ENCODE results near the gene KITLG.
"Not testable (repeated sequence)": the region's sequence is repeated elsewhere in the genome, so short reads cannot be mapped to it uniquely, and the experiment has no call there.

The KITLG gene
- total RNA-seq = 0.09 to 0.15 reads per million in 2 donors

DNA sequence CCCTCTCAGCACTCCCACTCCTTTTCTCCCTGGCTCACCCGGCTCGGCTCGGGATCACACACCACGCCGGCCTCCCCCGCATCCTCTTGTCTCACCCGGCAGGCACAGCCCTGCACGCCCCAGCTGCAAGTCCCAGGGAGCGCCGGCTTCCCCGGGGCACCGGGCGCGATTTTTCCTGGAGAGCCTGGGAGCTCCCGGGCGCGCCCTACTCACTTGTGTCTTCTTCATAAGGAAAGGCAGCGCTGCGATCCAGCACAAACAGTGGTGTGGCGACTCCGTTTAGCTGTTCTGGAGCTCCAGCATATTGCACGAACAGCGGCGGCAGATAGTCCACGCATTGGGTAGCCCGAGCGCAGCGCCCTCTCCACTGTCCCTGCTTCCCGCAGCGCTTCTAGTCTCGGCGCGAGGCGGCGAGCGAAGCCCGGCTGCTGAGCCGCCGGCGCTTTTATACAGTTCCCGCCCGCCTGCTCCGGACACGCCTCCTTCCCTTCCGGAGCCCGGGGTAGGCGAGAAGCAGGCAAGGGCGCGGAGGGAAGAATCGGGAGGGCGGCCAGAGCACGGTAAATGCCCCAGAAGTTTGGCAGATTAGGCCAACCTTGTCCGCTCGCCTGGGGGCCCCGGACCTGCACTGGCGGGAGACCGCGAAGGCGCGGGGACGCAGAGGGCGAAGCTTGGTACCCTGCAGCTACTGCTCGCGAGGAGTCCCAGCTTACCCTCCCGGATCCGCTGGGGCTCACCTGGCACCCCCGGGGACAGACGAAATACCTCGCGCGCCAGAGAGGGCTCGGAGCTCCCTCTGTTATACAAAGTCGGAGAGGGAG lies at the start of gene KITLG:
TSS of gene KITLG (minus strand) at position 421 of the 821 bp plus-strand sequence. CDS start at position 228, 193 bp downstream.
- no peak for DNase-seq

- DNase-seq = no peak
Measured at GRCh38 chr12:88628856-88629509, 48.7 kb upstream of the KITLG start.

DNA sequence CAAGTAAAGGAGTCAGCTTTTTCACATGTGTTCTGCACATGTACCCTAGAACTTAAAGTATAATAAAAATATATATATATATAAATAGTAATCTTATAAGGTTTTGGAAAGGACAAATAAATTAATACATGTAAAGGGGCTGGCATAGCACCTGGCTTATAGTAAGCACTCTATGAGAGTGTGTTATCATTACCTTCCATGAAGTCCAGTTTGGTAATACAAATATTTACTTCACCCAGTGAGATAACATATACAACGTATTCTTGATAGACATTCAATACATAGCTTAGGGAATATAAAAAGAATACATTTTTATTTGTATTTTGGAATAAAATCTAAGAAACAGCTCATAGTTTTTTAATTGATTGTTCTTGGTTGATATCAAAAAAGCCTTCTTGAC lies 47.8 kb upstream of the KITLG start:
- DNase-seq = not testable (repeated sequence)

- DNase-seq = no peak
Measured at GRCh38 chr12:88627501-88627900, 47.2 kb upstream of the KITLG start.

- no peak for DNase-seq
Measured at GRCh38 chr12:88625356-88625755, 45.1 kb upstream of the KITLG start.

GRCh38 chr12:88624911-88625310 lies 44.6 kb upstream of the KITLG start:
- no peak for DNase-seq

DNA sequence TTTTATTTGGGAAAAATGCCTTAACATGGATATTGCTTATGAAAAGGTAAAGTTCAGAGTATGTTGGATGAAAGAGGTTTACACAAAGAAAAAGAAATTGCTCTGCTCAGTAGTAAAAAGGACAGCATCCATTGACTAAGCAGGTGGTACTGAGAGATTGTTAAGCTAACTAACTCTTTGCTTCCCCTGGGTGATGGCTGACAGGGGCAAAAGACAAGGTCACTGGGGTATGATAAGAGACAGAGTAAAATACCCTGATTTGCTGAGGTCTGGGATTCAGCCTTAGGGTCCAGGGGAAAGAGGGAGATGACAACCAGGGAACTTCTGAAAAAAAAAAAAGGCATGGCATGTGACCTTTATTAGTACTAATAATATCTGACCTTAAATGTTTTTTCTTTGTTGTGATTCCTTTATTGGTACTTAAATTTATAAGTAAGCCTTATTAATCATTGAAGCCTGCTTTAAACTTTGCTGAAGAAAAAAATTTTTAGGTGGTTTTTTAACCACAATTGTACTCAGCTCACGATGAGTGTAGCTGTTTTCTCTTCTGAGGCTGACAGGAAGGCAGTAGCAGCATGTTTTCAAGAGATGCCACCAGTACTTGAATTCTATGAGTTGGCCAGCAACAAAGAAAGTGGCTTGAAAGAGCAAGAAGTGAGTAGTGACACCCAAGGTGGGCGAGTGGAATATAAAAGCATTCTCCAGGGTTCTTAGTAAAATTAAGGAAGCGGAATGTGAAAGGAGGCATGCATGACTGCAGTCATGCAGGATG lies 43.7 kb upstream of the KITLG start:
- DNase-seq = no peak

- no peak for DNase-seq
Measured at GRCh38 chr12:88617352-88617751, 37.1 kb upstream of the KITLG start.

DNA sequence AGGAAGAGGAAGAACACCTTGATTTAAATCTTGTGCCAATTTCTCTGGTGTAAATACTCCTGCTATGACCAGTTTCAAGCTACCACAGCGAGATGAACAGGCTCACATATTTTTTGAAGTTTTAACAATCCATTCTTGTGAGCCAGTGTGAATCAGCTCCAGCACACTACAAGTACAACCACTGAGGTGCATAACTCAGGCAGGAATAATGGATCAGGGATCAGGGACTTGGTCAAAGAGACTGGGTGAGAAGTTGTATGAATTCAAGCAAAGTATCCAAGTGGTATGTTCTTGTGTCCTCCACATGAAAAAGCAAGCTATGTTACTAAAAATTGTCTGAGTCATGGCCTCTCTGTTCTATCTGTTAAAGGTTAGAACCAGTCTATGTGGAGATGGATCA lies 35.2 kb upstream of the KITLG start:
- no peak for DNase-seq

DNA sequence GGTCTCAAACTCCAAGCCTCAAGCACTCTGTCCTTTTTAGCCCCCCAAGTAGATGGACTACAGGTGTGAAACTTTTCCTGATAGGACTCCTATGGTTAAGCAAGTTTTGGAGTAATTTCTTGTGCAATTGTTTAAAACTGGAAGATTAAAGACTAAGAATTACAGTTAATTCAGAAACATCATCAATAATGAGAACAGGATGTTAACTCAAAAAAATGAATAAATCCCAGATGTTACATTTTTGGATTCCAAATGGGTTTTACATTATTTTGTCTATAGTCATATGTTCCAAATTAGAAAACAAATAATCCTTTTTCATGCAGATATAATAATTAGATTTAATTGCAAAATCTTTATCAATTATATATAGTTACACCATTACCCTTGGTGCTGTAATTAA lies 24.4 kb upstream of the KITLG start:
- DNase-seq = no peak

GRCh38 chr12:88600272-88600671 lies 20.0 kb upstream of the KITLG start:
- no peak for DNase-seq

DNA sequence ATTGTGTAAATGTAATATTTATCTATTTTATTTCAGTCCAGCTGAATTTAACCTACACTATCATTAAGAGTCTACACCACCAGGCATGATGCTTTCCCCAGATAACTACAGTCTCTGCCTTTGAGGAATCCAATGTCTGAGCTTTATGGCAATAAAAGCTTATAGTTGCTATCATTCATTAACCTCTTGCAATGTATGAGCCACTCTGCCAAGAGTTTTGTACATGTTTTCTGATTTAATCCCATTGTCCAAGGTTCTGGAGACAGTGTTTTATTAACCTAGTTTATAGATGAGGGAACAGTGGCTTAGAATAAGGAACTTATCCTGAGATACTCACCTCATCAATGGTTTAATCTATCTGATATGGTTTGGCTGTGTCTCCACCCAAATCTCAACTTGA lies 17.1 kb upstream of the KITLG start:
- DNase-seq = no peak

- DNase-seq = no peak
Measured at GRCh38 chr12:88595697-88596096, 15.4 kb upstream of the KITLG start.

- no peak for DNase-seq
Measured at GRCh38 chr12:88594780-88595179, 14.5 kb upstream of the KITLG start.

DNA sequence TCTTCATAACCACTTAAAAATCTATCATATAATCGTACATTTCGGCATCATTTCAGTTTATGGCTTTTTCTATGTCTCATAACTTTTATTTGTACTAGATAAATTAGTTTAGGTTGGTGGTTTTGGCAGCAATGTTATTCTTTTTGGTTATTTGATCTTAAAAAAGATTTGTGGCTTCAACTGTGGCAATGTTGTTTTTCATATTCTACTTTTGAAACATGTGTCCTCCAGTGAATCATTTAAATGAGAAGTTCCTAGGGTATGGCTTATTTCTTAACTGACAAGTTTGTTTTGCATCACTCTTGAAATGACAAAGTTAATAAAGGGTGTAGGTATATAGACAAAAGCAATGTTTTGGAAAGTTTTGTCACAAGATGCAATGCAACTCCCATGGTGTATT lies 11.1 kb upstream of the KITLG start:
- no peak for DNase-seq

DNA sequence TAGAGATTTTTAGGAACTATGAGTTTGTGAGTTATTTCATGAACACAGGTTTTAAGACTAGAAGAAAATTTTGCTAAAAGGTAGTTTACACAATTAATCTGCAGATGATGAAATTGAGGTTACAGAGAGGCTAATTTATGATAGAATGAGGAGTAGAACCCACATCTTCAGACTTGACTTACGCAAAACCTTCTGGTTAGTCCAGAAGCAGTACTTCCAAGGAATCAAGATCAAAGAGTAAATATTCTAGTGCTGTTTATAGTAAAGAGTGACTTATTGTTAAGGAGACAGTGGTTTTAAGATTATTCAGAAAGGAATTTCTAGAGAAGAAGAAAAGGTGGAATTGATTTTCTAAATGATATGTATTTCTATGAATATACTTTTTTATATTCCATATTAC lies 10.6 kb upstream of the KITLG start:
- no peak for DNase-seq

GRCh38 chr12:88585077-88585476 lies 4.8 kb upstream of the KITLG start:
- DNase-seq = no peak

DNA sequence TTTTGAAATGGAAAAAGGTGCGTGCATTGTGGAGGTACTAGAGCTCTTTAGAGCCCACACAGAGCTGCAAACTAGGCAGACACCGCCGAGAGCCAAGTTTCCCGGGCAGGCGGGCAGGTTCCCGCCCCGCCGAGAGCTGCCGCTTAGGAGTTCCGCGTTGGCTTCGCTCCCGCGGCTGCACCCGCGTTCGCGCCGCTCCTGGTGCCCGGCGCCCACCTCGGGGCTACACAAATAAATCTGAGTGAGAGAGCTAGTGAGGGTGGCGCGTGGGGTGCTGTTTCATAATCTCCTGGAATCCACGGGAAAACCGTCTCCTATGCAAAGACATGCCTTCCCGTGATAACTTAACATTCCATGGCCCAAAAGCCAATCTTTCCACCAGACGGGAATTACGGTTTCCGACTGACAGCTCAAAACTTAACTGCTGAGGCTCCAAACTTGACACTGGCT lies 645 bp downstream of the KITLG start:
- DNase-seq = no peak

DNA sequence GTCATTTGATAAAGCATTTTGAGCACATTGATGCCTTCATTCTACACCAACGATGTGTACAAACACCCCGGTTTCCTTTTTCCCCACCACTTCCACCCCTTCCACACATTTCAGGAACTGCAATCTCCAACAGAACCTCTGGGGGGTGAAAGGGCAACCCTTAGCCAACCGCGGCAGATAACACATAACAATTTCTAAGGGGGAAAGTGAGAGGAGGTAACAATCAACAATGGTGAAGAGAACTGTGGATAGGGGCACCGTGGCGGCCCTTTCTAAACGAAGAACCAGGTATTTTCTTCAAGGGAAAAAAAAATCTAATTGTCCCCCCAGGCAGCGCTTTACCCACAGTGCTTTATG lies 1.1 kb downstream of the KITLG start:
- no peak for DNase-seq

DNA sequence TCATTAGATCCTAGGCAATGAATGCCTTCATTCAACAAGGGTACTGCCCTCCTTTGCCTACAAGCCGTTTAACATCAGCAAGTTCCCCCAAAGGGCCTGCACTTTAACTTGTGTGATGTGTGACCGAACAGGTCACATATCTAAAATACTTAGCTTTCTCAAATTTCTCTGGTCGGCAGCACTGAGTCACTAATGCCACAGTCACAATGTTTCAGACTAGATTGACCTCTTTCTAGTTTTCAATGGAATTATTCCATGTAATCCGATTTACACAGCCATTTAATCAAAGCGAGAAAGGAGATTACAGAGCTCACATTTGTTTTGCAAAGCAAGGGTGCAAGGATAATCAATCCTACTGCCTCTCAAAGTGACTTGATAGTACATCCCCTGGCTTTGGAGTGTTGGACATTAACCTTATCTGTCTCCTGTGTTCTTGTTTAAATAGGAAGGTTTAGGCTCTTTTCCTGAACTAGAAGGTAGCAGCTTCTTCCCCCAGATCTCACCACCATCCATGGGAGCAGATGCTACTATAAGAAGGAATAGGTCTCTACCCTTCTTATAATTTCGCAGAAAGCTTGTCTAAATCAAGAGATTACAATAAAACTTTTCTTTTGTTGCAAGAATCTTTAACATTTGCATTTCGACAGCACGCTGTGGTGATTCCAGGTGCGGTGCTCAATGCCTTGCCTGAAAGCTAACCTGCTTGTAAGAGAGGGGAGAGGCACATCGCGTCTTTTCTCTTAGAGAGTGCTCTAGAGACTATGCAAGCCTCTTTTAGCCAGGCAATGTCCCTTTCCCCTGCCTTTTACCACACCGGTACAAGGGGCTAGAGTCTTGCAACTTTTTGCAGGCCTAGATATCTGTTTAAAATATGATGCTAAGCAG lies 1.8 kb downstream of the KITLG start:
- DNase-seq = no peak

DNA sequence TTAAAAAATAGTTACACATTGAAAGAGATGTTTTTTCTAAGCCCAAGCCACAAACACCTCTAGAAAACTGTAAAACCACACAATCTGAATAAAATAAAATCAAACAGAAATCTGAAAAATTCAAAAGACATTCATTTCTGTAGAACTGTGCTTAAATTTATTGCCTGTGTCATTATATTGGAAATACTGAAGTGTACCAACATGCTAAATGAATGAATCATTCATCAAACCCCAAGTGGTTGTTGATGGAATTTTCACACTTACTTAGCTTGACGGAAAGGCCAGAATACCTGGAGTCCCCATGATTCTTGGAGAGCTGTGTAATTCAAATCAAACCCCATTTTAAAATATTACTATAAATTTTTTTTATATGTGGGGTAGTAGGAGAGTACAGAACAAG lies 2.7 kb downstream of the KITLG start:
- DNase-seq = no peak

DNA sequence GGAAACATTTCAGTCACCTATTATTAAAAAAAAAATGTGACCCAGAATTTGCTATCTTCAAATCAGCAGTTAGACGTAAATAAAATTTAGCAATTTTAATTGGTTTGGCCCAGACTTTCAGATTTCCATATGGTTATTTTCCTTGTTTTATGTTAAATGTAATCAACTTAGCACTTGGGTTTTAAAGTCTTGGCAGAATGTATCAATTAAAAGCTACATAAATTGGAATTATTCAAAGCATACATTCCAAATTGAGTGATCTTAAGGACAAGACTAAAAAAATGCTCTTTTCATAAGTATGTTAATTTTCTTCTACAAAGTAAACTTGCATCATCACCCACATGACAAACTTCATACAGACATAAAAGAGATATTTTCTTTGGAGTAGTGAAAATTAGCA lies 3.4 kb downstream of the KITLG start:
- DNase-seq = no peak
